ENCODE results near the gene TWIST1.
A peak's percentile ranks its signal among the peaks of the same experiment; 100 is the strongest.

The TWIST1 gene

GRCh38 chr7:19121977-19122588 is 4.6 kb upstream of the TWIST1 start:
- Histone ChIP-seq H3K36me3 (ENCODE audit: insufficient read depth, low read length) (no peaks in the 10 kb centered on the region), H3K4me2 (ENCODE audit: low read length) (no peak overlapping the region), H3K4me3 (ENCODE audit: low read length) (no peak overlapping the region), H3K4me1 (ENCODE audit: control insufficient read depth, insufficient read depth, low read length) (peaks cover 19% of the 10 kb centered on the region), H3K9ac (ENCODE audit: low read depth, low read length) (no peak overlapping the region), H3K27me3 (ENCODE audit: control insufficient read depth, insufficient read depth, low read length) (no peaks in the 10 kb centered on the region), H3K9me3 (replicated peaks; ENCODE audit: low read length) (no peaks in the 10 kb centered on the region)

GRCh38 chr7:19119870-19120486 is 2.5 kb upstream of the TWIST1 start:
- H3K4me1 ChIP-seq (ENCODE audit: control insufficient read depth, insufficient read depth, low read length): peaks cover 19% of the 10 kb centered on the region
- H3K36me3 ChIP-seq (ENCODE audit: insufficient read depth, low read length): peaks cover 4% of the 10 kb centered on the region
- no peak overlapping the region for H3K4me3 ChIP-seq (ENCODE audit: low read length)
- no peaks in the 10 kb centered on the region for H3K9me3 ChIP-seq (replicated peaks; ENCODE audit: low read length)
- peak overlapping the region; percentile 51 for H3K4me2 ChIP-seq (ENCODE audit: low read length)
- peak overlapping the region; percentile 19 for H3K9ac ChIP-seq (ENCODE audit: low read depth, low read length)
- H3K27me3 ChIP-seq (ENCODE audit: control insufficient read depth, insufficient read depth, low read length): no peaks in the 10 kb centered on the region

DNA sequence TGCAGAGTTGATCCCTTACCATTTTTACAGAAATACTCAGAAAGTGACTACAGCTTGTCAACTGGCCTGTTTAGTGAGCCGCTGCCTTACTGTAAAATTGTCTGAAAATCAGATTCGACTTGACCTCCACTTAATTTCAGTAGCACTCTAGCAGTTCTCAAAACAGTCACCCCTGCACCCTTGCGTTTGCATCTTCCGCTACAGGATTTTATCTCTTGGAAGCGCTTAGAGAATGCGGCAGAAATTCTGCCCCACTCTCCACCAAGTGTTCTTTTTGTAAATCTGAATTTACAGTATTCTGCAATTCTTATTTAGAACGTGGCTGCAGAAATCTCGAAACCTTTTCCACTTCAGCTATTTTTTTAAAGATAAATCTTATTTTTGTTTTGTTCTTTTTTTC is 1.9 kb upstream of the TWIST1 start:
- peak overlapping the region; percentile 91 for H3K4me2 ChIP-seq (ENCODE audit: low read length)
- H3K9ac ChIP-seq (ENCODE audit: low read depth, low read length): no peak overlapping the region
- peaks cover 19% of the 10 kb centered on the region for H3K4me1 ChIP-seq (ENCODE audit: control insufficient read depth, insufficient read depth, low read length)
- peaks cover 4% of the 10 kb centered on the region for H3K36me3 ChIP-seq (ENCODE audit: insufficient read depth, low read length)
- H3K27me3 ChIP-seq (ENCODE audit: control insufficient read depth, insufficient read depth, low read length): no peaks in the 10 kb centered on the region
- peak overlapping the region; percentile 7 for H3K4me3 ChIP-seq (ENCODE audit: low read length)
- no peaks in the 10 kb centered on the region for H3K9me3 ChIP-seq (replicated peaks; ENCODE audit: low read length)

DNA sequence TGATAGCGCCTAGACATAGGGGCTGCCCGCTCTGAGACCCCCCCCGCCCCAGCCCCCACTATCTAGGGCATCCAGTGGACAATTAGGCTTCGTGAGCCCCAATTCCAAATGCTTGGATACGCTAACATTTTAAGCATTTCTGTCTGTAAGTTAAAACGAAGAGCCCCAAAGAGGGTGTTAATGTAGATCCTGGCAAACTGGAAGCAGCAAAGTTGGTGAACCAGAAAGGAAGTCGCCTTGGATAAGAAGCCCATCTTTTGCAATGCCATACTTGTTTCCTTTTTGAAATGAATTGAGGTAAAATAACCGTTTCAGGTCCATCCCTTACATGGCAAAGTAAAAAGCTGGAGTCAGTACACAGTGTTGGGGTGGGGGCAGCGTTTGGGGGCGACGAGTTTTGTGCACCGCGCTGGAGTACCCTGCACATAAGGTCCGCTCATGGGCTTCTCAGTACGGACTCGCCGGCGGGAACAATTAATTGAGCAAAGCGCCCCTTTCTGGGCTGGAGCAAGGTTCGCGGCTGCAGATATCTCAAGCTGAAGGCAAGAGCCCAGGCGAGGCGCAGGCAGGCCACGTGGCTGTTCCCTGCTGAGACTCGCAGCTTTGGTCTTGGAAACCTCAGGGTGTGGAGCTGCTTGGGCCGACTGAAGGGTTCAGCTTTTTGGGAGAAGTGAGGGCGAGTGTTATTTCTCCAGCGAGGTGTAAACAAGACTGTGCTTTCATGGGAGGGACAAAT is 1.4 kb upstream of the TWIST1 start:
- Histone ChIP-seq H3K36me3 (ENCODE audit: insufficient read depth, low read length) (peaks cover 7% of the 10 kb centered on the region), H3K4me3 (ENCODE audit: low read length) (peak overlapping the region; percentile 99), H3K4me2 (ENCODE audit: low read length) (peak overlapping the region; percentile 91), H3K9me3 (replicated peaks; ENCODE audit: low read length) (no peaks in the 10 kb centered on the region), H3K27me3 (ENCODE audit: control insufficient read depth, insufficient read depth, low read length) (no peaks in the 10 kb centered on the region), H3K9ac (ENCODE audit: low read depth, low read length) (peak overlapping the region; percentile 96), H3K4me1 (ENCODE audit: control insufficient read depth, insufficient read depth, low read length) (peaks cover 22% of the 10 kb centered on the region)

DNA sequence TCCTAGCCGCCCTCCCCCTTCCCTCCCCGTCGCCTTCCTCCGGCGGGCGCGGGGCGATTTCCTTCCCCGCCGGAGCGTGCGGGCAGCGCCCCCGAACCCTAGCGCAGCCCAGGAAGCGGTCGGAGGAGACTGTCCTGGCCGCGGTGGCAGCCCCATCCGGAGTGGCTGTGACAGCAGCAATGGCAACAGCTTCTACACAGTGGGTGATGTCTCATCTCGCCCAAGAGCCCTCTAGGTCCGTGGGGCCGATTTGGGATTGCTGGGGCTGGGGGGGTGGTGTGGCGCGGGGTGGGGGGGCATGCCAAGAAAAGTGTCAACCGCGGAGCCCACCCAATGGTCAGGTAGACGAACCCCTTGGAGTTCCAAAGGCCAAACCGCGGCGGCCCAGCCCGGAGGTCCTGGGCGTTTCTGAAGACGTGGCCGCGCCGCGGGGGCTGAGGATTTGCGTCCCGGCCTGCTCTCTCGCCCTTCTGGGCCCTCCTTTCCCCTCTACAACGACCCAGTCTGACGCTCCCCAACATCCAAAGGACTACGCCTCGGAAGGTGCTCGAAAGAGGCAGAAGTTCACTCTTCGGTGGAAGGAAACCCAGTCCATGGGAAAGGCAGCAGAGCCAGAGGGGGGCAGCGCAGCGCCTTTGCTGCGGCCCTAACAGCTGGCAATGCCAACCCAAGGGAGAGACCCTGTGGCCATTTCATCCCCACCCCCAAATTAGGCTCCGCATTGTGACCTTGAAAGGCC is 603 bp upstream of the TWIST1 start:
- Histone ChIP-seq H3K4me2 (ENCODE audit: low read length) (peak overlapping the region; percentile 91), H3K4me1 (ENCODE audit: control insufficient read depth, insufficient read depth, low read length) (peaks cover 24% of the 10 kb centered on the region), H3K36me3 (ENCODE audit: insufficient read depth, low read length) (peaks cover 15% of the 10 kb centered on the region), H3K9me3 (replicated peaks; ENCODE audit: low read length) (no peaks in the 10 kb centered on the region), H3K4me3 (ENCODE audit: low read length) (peak overlapping the region; percentile 99), H3K9ac (ENCODE audit: low read depth, low read length) (peak overlapping the region; percentile 96), H3K27me3 (ENCODE audit: control insufficient read depth, insufficient read depth, low read length) (no peaks in the 10 kb centered on the region)

DNA sequence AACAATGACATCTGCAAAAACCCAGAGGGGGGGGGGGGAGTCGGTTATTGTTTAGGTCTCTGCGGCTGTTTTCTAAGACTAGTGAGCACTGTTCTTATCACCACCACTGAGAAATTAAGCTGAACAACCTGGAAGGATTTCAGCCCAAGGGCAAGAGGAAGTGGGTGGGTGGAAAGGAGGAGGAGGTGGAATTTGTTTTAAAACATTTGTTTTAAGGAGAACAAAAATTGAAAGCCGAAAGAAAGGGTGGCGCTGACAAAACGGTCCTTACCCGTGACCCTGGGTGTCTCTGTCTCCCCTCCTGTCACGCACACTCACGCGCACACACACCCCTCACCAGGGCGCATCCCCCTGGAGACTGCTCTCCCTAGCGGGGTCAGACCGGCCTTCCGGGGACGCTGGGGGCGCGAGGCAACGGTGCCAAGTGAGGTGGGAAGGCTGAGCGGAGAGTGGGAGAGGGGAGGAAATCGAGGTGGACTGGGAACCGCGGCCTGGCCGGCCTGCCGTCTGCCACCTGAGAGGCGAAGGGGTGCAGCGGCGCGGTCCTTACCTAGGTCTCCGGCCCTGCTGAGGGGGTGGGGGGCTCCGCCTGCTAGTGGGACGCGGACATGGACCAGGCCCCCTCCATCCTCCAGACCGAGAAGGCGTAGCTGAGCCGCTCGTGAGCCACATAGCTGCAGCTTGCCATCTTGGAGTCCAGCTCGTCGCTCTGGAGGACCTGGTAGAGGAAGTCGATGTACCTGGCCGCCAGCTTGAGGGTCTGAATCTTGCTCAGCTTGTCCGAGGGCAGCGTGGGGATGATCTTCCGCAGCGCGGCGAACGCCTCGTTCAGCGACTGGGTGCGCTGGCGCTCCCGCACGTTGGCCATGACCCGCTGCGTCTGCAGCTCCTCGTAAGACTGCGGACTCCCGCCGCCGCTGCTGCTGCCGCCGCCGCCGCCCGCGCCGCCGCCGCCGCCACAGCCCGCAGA is 1.0 kb downstream of the TWIST1 start:
- Histone ChIP-seq H3K9me3 (replicated peaks; ENCODE audit: low read length) (no peaks in the 10 kb centered on the region), H3K36me3 (ENCODE audit: insufficient read depth, low read length) (peaks cover 23% of the 10 kb centered on the region), H3K4me3 (ENCODE audit: low read length) (peak overlapping the region; percentile 99), H3K27me3 (ENCODE audit: control insufficient read depth, insufficient read depth, low read length) (no peaks in the 10 kb centered on the region), H3K4me1 (ENCODE audit: control insufficient read depth, insufficient read depth, low read length) (peaks cover 18% of the 10 kb centered on the region), H3K9ac (ENCODE audit: low read depth, low read length) (peak overlapping the region; percentile 96), H3K4me2 (ENCODE audit: low read length) (peak overlapping the region; percentile 77)

GRCh38 chr7:19114551-19114855 is 2.9 kb downstream of the TWIST1 start:
- Histone ChIP-seq H3K27me3 (ENCODE audit: control insufficient read depth, insufficient read depth, low read length) (no peaks in the 10 kb centered on the region), H3K36me3 (ENCODE audit: insufficient read depth, low read length) (peaks cover 23% of the 10 kb centered on the region), H3K4me3 (ENCODE audit: low read length) (peak overlapping the region; percentile 99), H3K9me3 (replicated peaks; ENCODE audit: low read length) (no peaks in the 10 kb centered on the region), H3K4me1 (ENCODE audit: control insufficient read depth, insufficient read depth, low read length) (peaks cover 4% of the 10 kb centered on the region), H3K9ac (ENCODE audit: low read depth, low read length) (peak overlapping the region; percentile 96), H3K4me2 (ENCODE audit: low read length) (peak overlapping the region; percentile 77)

GRCh38 chr7:19113855-19114550 is 3.4 kb downstream of the TWIST1 start:
- Histone ChIP-seq H3K4me1 (ENCODE audit: control insufficient read depth, insufficient read depth, low read length) (peaks cover 4% of the 10 kb centered on the region), H3K4me3 (ENCODE audit: low read length) (peak overlapping the region; percentile 99), H3K27me3 (ENCODE audit: control insufficient read depth, insufficient read depth, low read length) (no peaks in the 10 kb centered on the region), H3K36me3 (ENCODE audit: insufficient read depth, low read length) (peaks cover 23% of the 10 kb centered on the region), H3K4me2 (ENCODE audit: low read length) (peak overlapping the region; percentile 77), H3K9me3 (replicated peaks; ENCODE audit: low read length) (no peaks in the 10 kb centered on the region), H3K9ac (ENCODE audit: low read depth, low read length) (peak overlapping the region; percentile 96)

- H3K36me3 ChIP-seq (ENCODE audit: insufficient read depth, low read length): peaks cover 23% of the 10 kb centered on the region
- H3K4me2 ChIP-seq (ENCODE audit: low read length): peak overlapping the region; percentile 77
- no peak overlapping the region for H3K4me3 ChIP-seq (ENCODE audit: low read length)
Observed at GRCh38 chr7:19113002-19113350, 4.5 kb downstream of the TWIST1 start.

DNA sequence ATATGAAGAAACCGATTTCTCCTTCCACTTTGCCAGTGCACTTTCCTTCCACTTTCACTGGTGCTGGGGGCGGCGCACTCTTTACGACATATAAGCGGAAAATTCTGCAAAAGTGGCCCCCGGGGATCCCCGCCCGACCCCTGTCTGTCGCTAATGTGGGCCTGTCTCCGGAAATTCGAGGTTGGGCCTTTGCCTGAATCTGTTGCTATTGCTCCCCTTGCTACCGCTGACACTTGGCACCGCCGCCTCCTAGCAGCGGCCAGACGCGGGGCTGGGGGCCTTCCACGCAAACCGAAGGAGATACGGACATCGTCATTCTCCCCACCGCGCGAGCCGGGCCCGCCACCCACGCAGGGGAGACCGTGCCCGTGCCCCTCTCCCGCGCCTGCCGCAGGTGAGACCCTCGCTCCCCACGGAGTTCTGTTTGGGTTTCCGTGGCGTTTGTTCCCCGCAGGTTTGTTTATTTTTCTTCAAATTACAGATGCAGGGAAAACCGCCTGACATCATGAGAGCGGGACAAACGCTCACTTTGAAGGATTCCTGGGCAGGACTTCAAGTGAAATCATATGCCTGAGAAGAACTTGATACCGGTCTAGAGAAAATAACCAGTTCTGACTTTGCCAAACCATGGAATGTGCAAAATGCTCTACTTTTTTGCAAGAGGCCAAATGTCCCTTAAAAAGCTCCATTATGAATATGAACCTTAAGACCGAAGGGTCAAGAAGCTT is 5.0 kb downstream of the TWIST1 start:
- no peak overlapping the region for H3K4me3 ChIP-seq (ENCODE audit: low read length)
- H3K9ac ChIP-seq (ENCODE audit: low read depth, low read length): no peak overlapping the region
- H3K4me1 ChIP-seq (ENCODE audit: control insufficient read depth, insufficient read depth, low read length): peaks cover 16% of the 10 kb centered on the region
- H3K9me3 ChIP-seq (replicated peaks; ENCODE audit: low read length): no peaks in the 10 kb centered on the region
- no peaks in the 10 kb centered on the region for H3K27me3 ChIP-seq (ENCODE audit: control insufficient read depth, insufficient read depth, low read length)
- H3K4me2 ChIP-seq (ENCODE audit: low read length): peak overlapping the region; percentile 77
- H3K36me3 ChIP-seq (ENCODE audit: insufficient read depth, low read length): peaks cover 23% of the 10 kb centered on the region

More at GRCh38 chr7:19113002-19113350, 4.5 kb downstream of the TWIST1 start:
- peaks cover 11% of the 10 kb centered on the region for H3K4me1 ChIP-seq (ENCODE audit: control insufficient read depth, insufficient read depth, low read length)
- H3K9me3 ChIP-seq (replicated peaks; ENCODE audit: low read length): no peaks in the 10 kb centered on the region
- H3K9ac ChIP-seq (ENCODE audit: low read depth, low read length): no peak overlapping the region
- no peaks in the 10 kb centered on the region for H3K27me3 ChIP-seq (ENCODE audit: control insufficient read depth, insufficient read depth, low read length)

Data from skeletal muscle satellite cell (primary cell).